Body of pancreas (tissue), 4 donors: Measurements from ENCODE around the gene ARHGAP30.

Experiments used
- CTCF ChIP-seq, 7 experiments: fragments of 450-650 bp in 4 of 7; fragments of 200-600 bp in 3 of 7; sonication (generic) in 3 of 7; IDR thresholded peaks; one replicate each; pipeline ENCODE4 v1.5.1; 2016 to 2019; ENCODE audit warnings: antibody characterized with exemption in 7 of 7
- POLR2A ChIP-seq, 3 donors: fragments of 450-650 bp; IDR thresholded peaks; one replicate each; pipeline ENCODE4 v1.6.1; 2016; ENCODE audit warnings: antibody characterized with exemption in 3 of 3, mild to moderate bottlenecking in 2 of 3

- no peak for TF ChIP-seq CTCF (IDR thresholded peaks at IDR 0.05)
- no peak for TF ChIP-seq POLR2A (IDR thresholded peaks at IDR 0.05)
Observed at GRCh38 chr1:161082996-161083747, 13.5 kb upstream of the ARHGAP30 start.
